ENCODE data around the gene RNASEL. TPM values are rescaled to one million over a fixed set of nuclear protein-coding genes. Genes with fewer than 3 reads are reported as not detected.
"Not testable (repeated sequence)": the region's sequence is repeated elsewhere in the genome, so short reads cannot be mapped to it uniquely, and the experiment has no call there.

Gene RNASEL
- total and polyA plus RNA-seq, 5 donors from 2014 or later, result 6.2 to 10.5 (median 9.1) TPM

DNA sequence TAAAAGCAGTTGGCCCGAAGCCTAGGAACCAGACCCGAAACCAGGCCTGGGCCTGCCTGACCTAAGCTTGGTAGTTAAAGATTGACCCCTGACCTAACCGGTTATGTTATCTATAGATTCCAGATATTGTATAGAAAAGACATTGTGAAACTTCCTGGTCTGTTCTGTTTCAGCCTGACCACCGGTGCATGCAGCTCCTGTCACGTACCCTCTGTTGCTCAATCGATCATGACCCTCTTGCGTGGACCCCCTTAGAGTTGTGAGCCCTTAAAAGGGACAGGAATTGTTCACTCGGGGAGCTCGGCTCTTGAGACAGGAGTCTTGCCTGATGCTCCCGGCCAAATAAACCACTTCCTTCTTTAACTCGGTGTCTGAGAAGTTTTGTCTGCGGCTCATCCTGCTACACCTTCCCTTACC lies 43.4 kb upstream of the RNASEL start:
- H3K27me3 ChIP-seq (ENCODE audit: control insufficient read depth, insufficient read depth, low read length); H3K36me3 Mint-ChIP-seq; DNase-seq; H3K4me3 ChIP-seq (ENCODE audit: low read depth, low read length); ATAC-seq (ENCODE audit: low read depth in 2 of 2); H3K9me3 ChIP-seq (ENCODE audit: control insufficient read depth in 2 of 2, low read length in 2 of 2); H3K27ac ChIP-seq (ENCODE audit: insufficient read depth, low read length, poor library complexity, severe bottlenecking); H3K27me3 Mint-ChIP-seq; H3K9me3 Mint-ChIP-seq; H3K36me3 ChIP-seq (ENCODE audit: control insufficient read depth, insufficient read depth, low read length): not testable (repeated sequence)
- Mint-ChIP-seq H3K27ac (peak overlapping the region in 1 of 3 donors; percentile 57), H3K4me3 (peak overlapping the region in 2 of 4 donors; percentile 12 to 24), H3K4me1 (peaks cover 18 to 29% (median 24%) of the 10 kb centered on the region in 4 donors)
- H3K4me1 ChIP-seq (ENCODE audit: control insufficient read depth, insufficient read depth, low read length, poor library complexity, severe bottlenecking), result peaks cover 14% of the 10 kb centered on the region

DNA sequence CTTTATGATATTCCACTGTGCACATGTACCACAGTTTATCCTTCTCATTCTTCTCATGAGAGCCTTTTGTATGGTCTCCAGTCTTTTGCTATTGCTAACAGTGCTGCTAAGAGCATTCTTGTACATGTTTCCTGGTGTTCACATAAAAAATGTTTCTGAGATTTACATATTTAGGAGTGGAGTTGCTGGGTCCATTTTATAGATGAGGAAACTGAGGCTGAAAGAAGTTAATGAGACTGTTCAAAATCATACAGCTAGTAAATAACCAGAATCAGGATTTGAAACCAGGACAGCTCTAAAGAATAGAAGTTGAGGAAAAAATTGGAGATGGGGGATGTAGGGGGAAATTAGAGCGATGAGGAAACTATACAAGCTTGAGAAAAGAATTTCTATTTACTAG lies 42.9 kb upstream of the RNASEL start:
- H3K9me3 ChIP-seq (ENCODE audit: control insufficient read depth in 2 of 2, low read length in 2 of 2), result no peaks in the 10 kb centered on the region
- H3K9me3 Mint-ChIP-seq, result no peaks in the 10 kb centered on the region
- H3K27ac ChIP-seq (ENCODE audit: insufficient read depth, low read length, poor library complexity, severe bottlenecking), result no peak overlapping the region
- no peaks in the 10 kb centered on the region for H3K36me3 Mint-ChIP-seq
- peaks cover 14% of the 10 kb centered on the region for H3K4me1 ChIP-seq (ENCODE audit: control insufficient read depth, insufficient read depth, low read length, poor library complexity, severe bottlenecking)
- ATAC-seq (ENCODE audit: low read depth in 2 of 2) (no peak), DNase-seq (no peak)
- no peaks in the 10 kb centered on the region for H3K27me3 ChIP-seq (ENCODE audit: control insufficient read depth, insufficient read depth, low read length)
- H3K4me3 Mint-ChIP-seq, result no peak overlapping the region
- H3K27ac Mint-ChIP-seq, result no peak overlapping the region
- H3K4me3 ChIP-seq (ENCODE audit: low read depth, low read length), result no peak overlapping the region
- peaks cover 20 to 29% (median 24%) of the 10 kb centered on the region in 4 donors for H3K4me1 Mint-ChIP-seq
- no peaks in the 10 kb centered on the region for H3K36me3 ChIP-seq (ENCODE audit: control insufficient read depth, insufficient read depth, low read length)
- H3K27me3 Mint-ChIP-seq, result no peaks in the 10 kb centered on the region

DNA sequence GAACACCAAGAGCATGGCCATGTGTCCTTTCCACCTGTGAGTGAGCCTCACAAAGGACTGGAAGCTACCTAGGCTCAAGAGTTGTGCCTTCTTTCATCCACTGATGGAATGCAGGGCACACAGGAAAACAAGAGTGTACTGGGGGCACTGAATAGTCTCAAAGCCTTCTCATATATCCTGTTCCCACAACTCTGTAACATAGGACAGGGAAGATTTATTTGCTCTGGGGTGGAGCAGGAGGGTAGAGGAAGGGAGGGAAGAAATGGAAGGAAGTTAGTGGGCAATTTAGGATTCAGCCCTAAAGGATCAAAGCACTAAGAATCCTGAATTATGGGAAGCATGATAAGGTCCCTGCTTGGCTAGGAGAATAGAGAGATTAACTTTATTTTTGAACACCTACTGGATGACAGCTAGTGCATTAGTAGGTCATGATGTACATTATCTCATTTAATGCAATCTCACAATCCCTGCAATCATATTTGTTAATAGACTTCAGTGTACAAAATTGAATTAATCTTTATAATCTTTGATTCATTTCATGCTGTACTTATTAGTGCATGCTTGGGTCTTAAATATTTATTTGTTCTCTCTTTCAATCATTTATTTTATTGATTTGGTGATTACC lies 42.1 kb upstream of the RNASEL start:
- H3K9me3 Mint-ChIP-seq, result no peaks in the 10 kb centered on the region
- no peak for ATAC-seq (ENCODE audit: low read depth in 2 of 2)
- H3K27me3 Mint-ChIP-seq, result no peaks in the 10 kb centered on the region

DNA sequence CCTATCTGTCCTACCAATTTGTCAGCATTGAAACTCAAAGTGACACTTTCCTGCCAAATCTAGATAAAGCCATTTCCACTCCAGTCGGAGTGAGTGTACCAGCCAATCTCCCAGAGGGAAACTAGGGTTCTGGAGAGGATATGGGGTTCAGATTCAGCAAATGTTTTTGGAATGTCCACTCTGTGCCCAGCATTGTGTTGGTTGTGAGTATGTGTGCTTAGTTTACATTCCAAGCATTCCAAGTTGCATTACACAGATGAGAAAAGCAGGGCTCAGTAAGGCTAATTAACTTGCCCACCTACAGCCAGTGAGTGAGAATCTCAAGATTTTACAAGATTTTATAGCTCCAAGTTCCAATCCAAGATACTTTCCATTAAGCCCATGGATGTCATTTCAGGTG lies 41.5 kb upstream of the RNASEL start:
- H3K9me3 ChIP-seq (ENCODE audit: control insufficient read depth in 2 of 2, low read length in 2 of 2), result no peaks in the 10 kb centered on the region
- ATAC-seq (ENCODE audit: low read depth in 2 of 2) (no peak), DNase-seq (no peak)
- H3K36me3 Mint-ChIP-seq, result no peaks in the 10 kb centered on the region
- peak overlapping the region in 2 of 3 donors; percentile 52 to 68 for H3K27ac Mint-ChIP-seq
- no peaks in the 10 kb centered on the region for H3K27me3 ChIP-seq (ENCODE audit: control insufficient read depth, insufficient read depth, low read length)
- H3K4me1 Mint-ChIP-seq, result peaks cover 21 to 32% (median 27%) of the 10 kb centered on the region in 4 donors
- H3K4me1 ChIP-seq (ENCODE audit: control insufficient read depth, insufficient read depth, low read length, poor library complexity, severe bottlenecking), result peaks cover 14% of the 10 kb centered on the region
- H3K36me3 ChIP-seq (ENCODE audit: control insufficient read depth, insufficient read depth, low read length), result no peaks in the 10 kb centered on the region
- no peaks in the 10 kb centered on the region for H3K9me3 Mint-ChIP-seq
- no peak overlapping the region for H3K4me3 ChIP-seq (ENCODE audit: low read depth, low read length)
- H3K27me3 Mint-ChIP-seq, result no peaks in the 10 kb centered on the region
- H3K27ac ChIP-seq (ENCODE audit: insufficient read depth, low read length, poor library complexity, severe bottlenecking), result no peak overlapping the region
- H3K4me3 Mint-ChIP-seq, result no peak overlapping the region

More for the DNA sequence above, 42.1 kb upstream of the RNASEL start:
- Mint-ChIP-seq H3K36me3 (no peaks in the 10 kb centered on the region), H3K4me3 (no peak overlapping the region), H3K27ac (no peak overlapping the region), H3K4me1 (peaks cover 21 to 29% (median 25%) of the 10 kb centered on the region in 4 donors)
- DNase-seq, result no peak
- Histone ChIP-seq H3K4me3 (ENCODE audit: low read depth, low read length) (no peak overlapping the region), H3K9me3 (ENCODE audit: control insufficient read depth in 2 of 2, low read length in 2 of 2) (no peaks in the 10 kb centered on the region), H3K4me1 (ENCODE audit: control insufficient read depth, insufficient read depth, low read length, poor library complexity, severe bottlenecking) (peaks cover 14% of the 10 kb centered on the region), H3K27me3 (ENCODE audit: control insufficient read depth, insufficient read depth, low read length) (no peaks in the 10 kb centered on the region), H3K27ac (ENCODE audit: insufficient read depth, low read length, poor library complexity, severe bottlenecking) (no peak overlapping the region), H3K36me3 (ENCODE audit: control insufficient read depth, insufficient read depth, low read length) (no peaks in the 10 kb centered on the region)

- ATAC-seq (ENCODE audit: low read depth in 2 of 2) (peak; percentile 86 to 93), DNase-seq (peak; percentile 16 to 68 (median 31))
- no peaks in the 10 kb centered on the region for H3K36me3 Mint-ChIP-seq
- Histone ChIP-seq H3K27ac (ENCODE audit: insufficient read depth, low read length, poor library complexity, severe bottlenecking) (no peak overlapping the region), H3K36me3 (ENCODE audit: control insufficient read depth, insufficient read depth, low read length) (no peaks in the 10 kb centered on the region), H3K9me3 (ENCODE audit: control insufficient read depth in 2 of 2, low read length in 2 of 2) (no peaks in the 10 kb centered on the region), H3K4me3 (ENCODE audit: low read depth, low read length) (peak overlapping the region; percentile 8), H3K27me3 (ENCODE audit: control insufficient read depth, insufficient read depth, low read length) (no peaks in the 10 kb centered on the region), H3K4me1 (ENCODE audit: control insufficient read depth, insufficient read depth, low read length, poor library complexity, severe bottlenecking) (peaks cover 14% of the 10 kb centered on the region)
- no peaks in the 10 kb centered on the region for H3K27me3 Mint-ChIP-seq
- peak overlapping the region in 3 of 4 donors; percentile 4 to 51 (median 5) for H3K4me3 Mint-ChIP-seq
- H3K9me3 Mint-ChIP-seq, result no peaks in the 10 kb centered on the region
- peaks cover 27 to 42% (median 30%) of the 10 kb centered on the region in 4 donors for H3K4me1 Mint-ChIP-seq
- peak overlapping the region in 2 of 3 donors; percentile 4 to 39 for H3K27ac Mint-ChIP-seq
Measured at GRCh38 chr1:182629499-182630096, 40.5 kb upstream of the RNASEL start.

DNA sequence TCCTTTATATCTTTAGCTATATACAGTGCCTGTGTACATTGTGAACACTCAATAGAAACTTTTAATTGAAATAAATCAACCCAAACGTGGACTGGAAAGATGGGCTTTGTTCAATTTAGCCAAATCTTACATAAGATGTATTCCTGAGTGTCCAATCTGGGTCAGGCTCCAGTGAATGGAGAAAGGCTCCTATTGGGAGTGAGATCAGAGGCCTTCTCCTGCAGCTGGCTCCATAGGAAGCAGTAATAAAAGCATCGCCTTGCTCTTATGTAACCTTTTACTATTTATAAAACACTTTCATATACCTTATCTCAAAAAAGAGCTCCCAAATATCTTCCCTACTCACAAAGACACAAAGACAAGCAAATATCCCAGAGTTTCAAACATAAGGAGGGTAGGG lies 40.0 kb upstream of the RNASEL start:
- Histone ChIP-seq H3K27ac (ENCODE audit: insufficient read depth, low read length, poor library complexity, severe bottlenecking) (no peak overlapping the region), H3K27me3 (ENCODE audit: control insufficient read depth, insufficient read depth, low read length) (no peaks in the 10 kb centered on the region), H3K4me3 (ENCODE audit: low read depth, low read length) (no peak overlapping the region), H3K9me3 (ENCODE audit: control insufficient read depth in 2 of 2, low read length in 2 of 2) (no peaks in the 10 kb centered on the region), H3K4me1 (ENCODE audit: control insufficient read depth, insufficient read depth, low read length, poor library complexity, severe bottlenecking) (peaks cover 14% of the 10 kb centered on the region), H3K36me3 (ENCODE audit: control insufficient read depth, insufficient read depth, low read length) (no peaks in the 10 kb centered on the region)
- ATAC-seq (ENCODE audit: low read depth in 2 of 2), result no peak
- Mint-ChIP-seq H3K36me3 (no peaks in the 10 kb centered on the region), H3K9me3 (no peaks in the 10 kb centered on the region), H3K4me1 (peaks cover 30 to 42% (median 32%) of the 10 kb centered on the region in 4 donors), H3K27ac (no peak overlapping the region), H3K27me3 (no peaks in the 10 kb centered on the region), H3K4me3 (peak overlapping the region in 1 of 4 donors; percentile 5)
- DNase-seq, result no peak

- Histone ChIP-seq H3K36me3 (ENCODE audit: control insufficient read depth, insufficient read depth, low read length) (no peaks in the 10 kb centered on the region), H3K27me3 (ENCODE audit: control insufficient read depth, insufficient read depth, low read length) (no peaks in the 10 kb centered on the region), H3K9me3 (ENCODE audit: control insufficient read depth in 2 of 2, low read length in 2 of 2) (no peaks in the 10 kb centered on the region), H3K4me3 (ENCODE audit: low read depth, low read length) (no peak overlapping the region), H3K27ac (ENCODE audit: insufficient read depth, low read length, poor library complexity, severe bottlenecking) (no peak overlapping the region), H3K4me1 (ENCODE audit: control insufficient read depth, insufficient read depth, low read length, poor library complexity, severe bottlenecking) (peaks cover 14% of the 10 kb centered on the region)
- no peak for DNase-seq
- Mint-ChIP-seq H3K9me3 (no peaks in the 10 kb centered on the region), H3K27ac (no peak overlapping the region), H3K4me3 (no peak overlapping the region), H3K4me1 (peaks cover 32 to 42% (median 32%) of the 10 kb centered on the region in 4 donors), H3K27me3 (no peaks in the 10 kb centered on the region), H3K36me3 (no peaks in the 10 kb centered on the region)
- ATAC-seq (ENCODE audit: low read depth in 2 of 2), result no peak
Measured at GRCh38 chr1:182628657-182629056, 39.6 kb upstream of the RNASEL start.

DNA sequence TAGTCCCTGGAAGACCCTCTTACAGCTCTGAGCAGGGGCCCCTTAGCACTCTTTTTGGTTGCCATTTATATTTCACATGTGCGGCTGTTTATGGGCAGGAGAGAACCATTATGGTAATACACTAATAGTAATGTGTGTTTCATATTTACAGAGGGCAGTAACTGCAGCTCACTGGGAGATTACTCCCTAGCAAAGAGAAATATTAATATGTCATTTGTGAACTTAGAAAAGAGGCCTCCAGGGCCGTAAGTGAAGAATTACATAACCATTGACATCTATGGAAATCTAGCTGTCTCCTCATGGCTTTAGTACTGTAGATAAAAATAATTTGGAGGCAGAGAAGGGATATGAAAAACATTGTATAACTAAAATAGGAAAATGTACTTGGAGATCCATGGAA lies 38.6 kb upstream of the RNASEL start:
- peaks cover 14% of the 10 kb centered on the region for H3K4me1 ChIP-seq (ENCODE audit: control insufficient read depth, insufficient read depth, low read length, poor library complexity, severe bottlenecking)
- H3K27ac Mint-ChIP-seq, result no peak overlapping the region
- no peak overlapping the region for H3K4me3 Mint-ChIP-seq
- H3K27ac ChIP-seq (ENCODE audit: insufficient read depth, low read length, poor library complexity, severe bottlenecking), result no peak overlapping the region
- no peaks in the 10 kb centered on the region for H3K27me3 ChIP-seq (ENCODE audit: control insufficient read depth, insufficient read depth, low read length)
- peaks cover 32 to 42% (median 34%) of the 10 kb centered on the region in 4 donors for H3K4me1 Mint-ChIP-seq
- no peaks in the 10 kb centered on the region for H3K9me3 ChIP-seq (ENCODE audit: control insufficient read depth in 2 of 2, low read length in 2 of 2)
- H3K9me3 Mint-ChIP-seq, result no peaks in the 10 kb centered on the region
- no peaks in the 10 kb centered on the region for H3K36me3 Mint-ChIP-seq
- DNase-seq (no peak), ATAC-seq (ENCODE audit: low read depth in 2 of 2) (no peak)
- no peaks in the 10 kb centered on the region for H3K36me3 ChIP-seq (ENCODE audit: control insufficient read depth, insufficient read depth, low read length)
- no peaks in the 10 kb centered on the region for H3K27me3 Mint-ChIP-seq
- no peak overlapping the region for H3K4me3 ChIP-seq (ENCODE audit: low read depth, low read length)
